GM12878 (cell line): ENCODE data around the gene LARGE1. TPM values are rescaled to one million over a fixed set of nuclear protein-coding genes. Genes with fewer than 3 reads are reported as not detected.

Experiments used
- ATAC-seq: fragments of 200-7000 bp; cut with Tn5 transposase; 3 replicates; pipeline ENCODE4 v1.9.1; 2020; ENCODE audit warnings: mild to moderate bottlenecking, moderate library complexity
- BruUV-seq: library from RNA; stranded (reverse); fragments of 400-500 nt; replicated peaks from 2 replicates; lab custom pipeline; 2021; lab: Mats Ljungman, UMichigan
- CTCF ChIA-PET: fragments of 300-600 bp; sonication (Branson Sonifier 250); formaldehyde crosslinking; extraction: SDS; loops from one replicate; lab custom pipeline; 2021; ENCODE audit warnings: inconsistent platforms; lab: Yijun Ruan, JAX
- POLR2A ChIA-PET: fragments of 350-600 bp; formaldehyde crosslinking; extraction: SDS; loops from one replicate; lab custom pipeline; 2021; ENCODE audit warnings: inconsistent platforms; lab: Charles Lee
- RAD21 ChIA-PET: fragments of 300-600 bp; sonication (Branson Sonifier 250); formaldehyde crosslinking; loops from one replicate; lab custom pipeline; 2023; ENCODE audit warnings: antibody characterized with exemption; ENCODE audit not compliant: unreplicated experiment; lab: Charles Lee
- SMC1A ChIA-PET: fragments of 300-600 bp; sonication (Branson Sonifier 250); formaldehyde crosslinking; loops from one replicate; lab custom pipeline; 2023; ENCODE audit not compliant: unreplicated experiment, uncharacterized antibody; lab: Charles Lee
- DNase-seq: peaks from one replicate; pipeline ENCODE4 v3.0.0-alpha.2; 2011; ENCODE audit warnings: low read depth, low spot score
- FAIRE-seq: peaks from 3 replicates; lab custom pipeline; 2011; peaks lifted over from hg19 to GRCh38; lab: Jason Lieb, UNC
- H2AFZ ChIP-seq: 2 replicates; pipeline ENCODE4 v1.6.0; 2011; ENCODE audit warnings: low read depth, low read length, control low read depth; ENCODE audit not compliant: control insufficient read depth
- H3K27ac ChIP-seq: 2 replicates; pipeline ENCODE4 v1.5.1; 2011; ENCODE audit warnings: control low read depth; ENCODE audit not compliant: control insufficient read depth, insufficient read depth
- H3K27me3 ChIP-seq, 2 experiments: replicated peaks in 1 of 2; 2 replicates each; pipeline versions ENCODE4 v1.6.0 to v1.6.1; 2011; ENCODE audit warnings: low read length in 1 of 2; ENCODE audit not compliant: control insufficient read depth in 2 of 2, insufficient read depth in 2 of 2
- H3K36me3 ChIP-seq, 2 experiments: 2 replicates each; pipeline ENCODE4 v1.5.1; 2011; ENCODE audit warnings: low read length in 1 of 2; ENCODE audit not compliant: control insufficient read depth in 2 of 2, insufficient read depth in 2 of 2
- H3K4me1 ChIP-seq: 2 replicates; pipeline ENCODE4 v1.6.1; 2011; ENCODE audit warnings: mild to moderate bottlenecking, low read length, moderate library complexity, mixed read lengths; ENCODE audit not compliant: control insufficient read depth, insufficient read depth
- H3K4me2 ChIP-seq: 2 replicates; pipeline ENCODE4 v1.6.0; 2011; ENCODE audit warnings: control low read depth; ENCODE audit not compliant: control insufficient read depth, insufficient read depth
- H3K4me3 ChIP-seq: fragments of 200-600 bp; sonication (generic); 2 replicates; pipeline ENCODE4 v1.5.1; 2016
- H3K79me2 ChIP-seq: 2 replicates; pipeline ENCODE4 v1.6.0; 2011; ENCODE audit warnings: low read length; ENCODE audit not compliant: control insufficient read depth, insufficient read depth
- H3K9ac ChIP-seq: 2 replicates; pipeline ENCODE4 v1.8.0; 2011; ENCODE audit warnings: low read length, control low read depth, mixed read lengths; ENCODE audit not compliant: control insufficient read depth, insufficient read depth
- H3K9me3 ChIP-seq: replicated peaks from 3 replicates; pipeline ENCODE4 v1.5.1; 2011; ENCODE audit warnings: mild to moderate bottlenecking, low read length; ENCODE audit not compliant: control insufficient read depth, insufficient read depth
- H4K20me1 ChIP-seq: 2 replicates; pipeline ENCODE4 v1.6.0; 2011; ENCODE audit not compliant: control insufficient read depth, insufficient read depth
- BCLAF1 ChIP-seq: fragments of 450-650 bp; IDR thresholded peaks from 2 replicates; pipeline ENCODE4 v1.6.1; 2017; ENCODE audit warnings: antibody characterized with exemption, mild to moderate bottlenecking, moderate library complexity
- CEBPZ ChIP-seq: fragments of 150-350 bp; IDR thresholded peaks from 2 replicates; pipeline ENCODE4 v1.6.1; 2016; ENCODE audit warnings: low read depth, low read length
- CHD1 ChIP-seq: IDR thresholded peaks from 2 replicates; pipeline ENCODE4 v1.6.1; 2012; ENCODE audit warnings: low read depth, low read length, improper control_type of control experiment
- IRF5 ChIP-seq: fragments of 450-650 bp; IDR thresholded peaks from 2 replicates; pipeline ENCODE4 v1.6.1; 2017; ENCODE audit warnings: borderline replicate concordance
- NFXL1 ChIP-seq: fragments of 450-650 bp; IDR thresholded peaks from 2 replicates; pipeline ENCODE4 v1.6.1; 2017; ENCODE audit warnings: antibody characterized with exemption, mild to moderate bottlenecking, borderline replicate concordance
- WRNIP1 ChIP-seq: IDR thresholded peaks from 2 replicates; pipeline ENCODE4 v1.6.1; 2011; ENCODE audit warnings: low read depth, low read length, improper control_type of control experiment, borderline replicate concordance
- ZSCAN29 ChIP-seq: fragments of 450-650 bp; IDR thresholded peaks from 2 replicates; pipeline ENCODE4 v1.6.1; 2017; ENCODE audit warnings: mild to moderate bottlenecking, moderate library complexity
- WGBS: methylation state at CpG from one replicate; pipeline ENCODE4 v1.1.6; 2016; ENCODE audit warnings: low lambda C conversion rate; ENCODE audit not compliant: insufficient replicate concordance, insufficient coverage; ENCODE audit errors: missing lambda C conversion rate; 5-methylcytosine and 5-hydroxymethylcytosine counted together
- in situ Hi-C: fragments of 300-500 bp; cut with MboI; formaldehyde crosslinking; loops from 9 replicates; pipeline ENCODE4 v1.14.3; 2018; ENCODE audit warnings: mixed read lengths
- intact Hi-C: fragments of 100-400 bp; cut with micrococcal nuclease; formaldehyde crosslinking; loops from one replicate; pipeline ENCODE4 v1.14.2; 2022; ENCODE audit not compliant: unreplicated experiment
- polyA plus RNA-seq, 11 experiments: library from polyadenylated mRNA; depleted of rRNA in 4 of 11; unstranded in 6 of 11; stranded (reverse) in 5 of 11; fragments of >200 nt; fragmentation: Nextera tagmentation in 4 of 11; fragmentation: Illumina TruSeq in 1 of 11; extraction: Ambion mirVana in 4 of 11; extraction: Trizol in 1 of 11; gene quantifications; 1 replicate in 1 of 11; 2 replicates in 10 of 11; pipeline versions ENCODE4 v1.2.1 to v1.2.3, GENCODE V29; 2011 to 2016; ENCODE audit warnings: inconsistent platforms in 2 of 11, missing spikeins in 2 of 11, low read depth in 1 of 11
- total RNA-seq, 4 experiments: library from RNA; depleted of rRNA in 3 of 4; stranded (reverse); fragments of >200 nt in 3 of 4; fragmentation: Illumina TruSeq in 1 of 4; extraction: Trizol in 1 of 4; gene quantifications; 2 replicates each; pipeline versions ENCODE4 v1.2.1 to v1.2.3, GENCODE V29; 2013 to 2021

LARGE1 gene
- total and polyA plus RNA-seq, 10 of the 15 experiments (the other 5 are each of a cell fraction or from before 2014, with no cell fraction given): 3.2 to 41.4 (median 17.3) TPM

DNA sequence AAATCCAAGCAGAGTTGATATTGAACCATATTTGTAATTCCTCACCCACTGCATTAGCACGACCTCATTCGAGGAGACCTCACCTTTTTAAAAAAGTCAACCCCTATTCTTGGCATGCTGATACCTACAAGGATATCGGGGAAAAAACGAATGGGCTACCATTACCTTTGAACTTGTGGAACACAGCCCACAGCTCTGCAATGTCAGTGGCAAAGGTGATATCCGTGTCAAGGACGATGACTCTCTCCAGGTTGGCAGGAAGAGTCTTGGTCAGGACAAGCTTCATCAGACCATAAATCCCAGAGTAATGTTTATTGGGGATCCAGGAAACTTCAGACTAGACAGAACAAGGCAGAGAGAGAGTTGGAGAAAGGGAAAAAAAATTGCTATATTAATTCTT, 355.6 kb downstream of the LARGE1 start:
- no peaks in the 10 kb centered on the region; the same call in 1 of the 2 replicates for H3K79me2 ChIP-seq
- H3K4me3 ChIP-seq: no peak overlapping the region
- ATAC-seq: no peak
- in situ Hi-C loops (loop anchor here (5.0 kb wide), 1 partner anchor 92 kb away; no protein-coding TSS in a partner anchor), intact Hi-C loops (loop anchor here (5.0 kb wide), 1 partner anchor 322 kb away; no protein-coding TSS in a partner anchor)
- H3K9me3 ChIP-seq: no peaks in the 10 kb centered on the region; the same call in 2 of the 3 replicates
- H3K36me3 ChIP-seq: no peaks in the 10 kb centered on the region
- CTCF ChIA-PET: interaction anchor here (1.2 to 5.9 kb wide), 2 partner anchors 14 to 264 kb away, joined by 3 to 43 read pairs; no protein-coding TSS in a partner anchor
- POLR2A ChIA-PET: no interaction called here
- H4K20me1 ChIP-seq: no peaks in the 10 kb centered on the region
- H3K4me2 ChIP-seq: no peak overlapping the region
- peaks cover 42% of the 10 kb centered on the region for H3K4me1 ChIP-seq
- SMC1A ChIA-PET: interaction anchor here (0.7 to 2.4 kb wide), 4 partner anchors 11 to 44 kb away, joined by 3 to 9 read pairs (median 5); no protein-coding TSS in a partner anchor
- no peak overlapping the region for H2AFZ ChIP-seq
- FAIRE-seq: no peak
- no peak overlapping the region for H3K27ac ChIP-seq
- no peak for DNase-seq
- RAD21 ChIA-PET: no interaction called here
- no peak overlapping the region for H3K9ac ChIP-seq
- TF ChIP-seq WRNIP1 (no peak), NFXL1 (no peak), ZSCAN29 (no peak)
- 98% methylated on average over 6 of the region's 6 CpGs for WGBS
- H3K27me3 ChIP-seq: no peaks in the 10 kb centered on the region
- BruUV-seq: no TSS peak

- no peak for ATAC-seq
- in situ Hi-C loops: no loop called here
- H3K79me2 ChIP-seq: no peaks in the 10 kb centered on the region
- no peaks in the 10 kb centered on the region for H3K36me3 ChIP-seq
- ChIA-PET CTCF (interaction anchor here (1.1 to 1.3 kb wide), 3 partner anchors 15 to 42 kb away, joined by 3 to 4 read pairs (median 4); no protein-coding TSS in a partner anchor), POLR2A (no interaction called here), RAD21 (no interaction called here), SMC1A (interaction anchor here (0.8 to 1.5 kb wide), 7 partner anchors 9 to 309 kb away, joined by 3 to 6 read pairs (median 3); no protein-coding TSS in a partner anchor)
- H3K27me3 ChIP-seq: no peaks in the 10 kb centered on the region
- H3K4me2 ChIP-seq: no peak overlapping the region
- no peak overlapping the region for H3K4me3 ChIP-seq
- no TSS peak for BruUV-seq
- H3K27ac ChIP-seq: no peak overlapping the region
- intact Hi-C loops: no loop called here
- no peak for FAIRE-seq
- H3K9me3 ChIP-seq: no peaks in the 10 kb centered on the region; the same call in 2 of the 3 replicates
- no peak overlapping the region for H3K9ac ChIP-seq
- peaks cover 31% of the 10 kb centered on the region for H3K4me1 ChIP-seq
- H4K20me1 ChIP-seq: no peaks in the 10 kb centered on the region
- 94% methylated on average over 14 of the region's 14 CpGs for WGBS
- H2AFZ ChIP-seq: no peak overlapping the region
- DNase-seq: no peak
- no peak for TF ChIP-seq IRF5
- TF ChIP-seq CHD1: no peak
- no peak for TF ChIP-seq CEBPZ
- no peak for TF ChIP-seq BCLAF1
Measured at GRCh38 chr22:33563220-33563964, 356.9 kb downstream of the LARGE1 start.
